ENCODE results near the gene TACC3. TPM values are rescaled to one million over a fixed set of nuclear protein-coding genes. Genes with fewer than 3 reads are reported as not detected.

Gene TACC3
- total RNA-seq, 4 donors from 2014 or later = 8.6 to 15.0 (median 11.9) TPM

GRCh38 chr4:1759170-1759817 is 38.0 kb downstream of the TACC3 start:
- no peak overlapping the region for H3K4me3 ChIP-seq
- TF ChIP-seq EP300 (IDR thresholded peaks at IDR 0.05) = no peak
- TF ChIP-seq POLR2A (IDR thresholded peaks at IDR 0.05) = no peak
- TF ChIP-seq CTCF (IDR thresholded peaks at IDR 0.05) = no peak
- no peaks in the 10 kb centered on the region for H3K9me3 ChIP-seq
- H3K27ac ChIP-seq = peak overlapping the region in 1 of 4 donors; percentile 21
- H3K27me3 ChIP-seq = peaks cover 0 to 22% of the 10 kb centered on the region in 2 donors
- no peaks in the 10 kb centered on the region for H3K36me3 ChIP-seq
- DNase-seq (ENCODE audit: low spot score in 2 of 2) = no peak
- 79 to 84% methylated on average over 13 to 19 of the region's 19 CpGs for WGBS, 2 donors
- H3K4me1 ChIP-seq = peaks cover 0 to 24% (median 13%) of the 10 kb centered on the region in 4 donors

GRCh38 chr4:1759818-1760223 is 38.5 kb downstream of the TACC3 start:
- peak overlapping the region in 1 of 4 donors; percentile 21 for H3K27ac ChIP-seq
- H3K27me3 ChIP-seq = peaks cover 0 to 27% of the 10 kb centered on the region in 2 donors
- WGBS, 2 donors = 77 to 78% methylated on average over 13 of the region's 13 CpGs
- no peak for DNase-seq (ENCODE audit: low spot score in 2 of 2)
- H3K4me1 ChIP-seq = peaks cover 0 to 25% (median 13%) of the 10 kb centered on the region in 4 donors
- H3K9me3 ChIP-seq = no peaks in the 10 kb centered on the region
- H3K4me3 ChIP-seq = no peak overlapping the region
- H3K36me3 ChIP-seq = no peaks in the 10 kb centered on the region
- TF ChIP-seq POLR2A (IDR thresholded peaks at IDR 0.05) (no peak), CTCF (IDR thresholded peaks at IDR 0.05) (no peak), EP300 (IDR thresholded peaks at IDR 0.05) (no peak)

GRCh38 chr4:1760521-1761071 is 39.3 kb downstream of the TACC3 start:
- H3K9me3 ChIP-seq = no peaks in the 10 kb centered on the region
- WGBS, 2 donors = 19 to 23% methylated on average over 9 to 18 of the region's 25 CpGs
- TF ChIP-seq POLR2A (IDR thresholded peaks at IDR 0.05) = no peak
- TF ChIP-seq EP300 (IDR thresholded peaks at IDR 0.05) = no peak
- no peak for TF ChIP-seq CTCF (IDR thresholded peaks at IDR 0.05)
- H3K4me1 ChIP-seq = peaks cover 0 to 25% (median 13%) of the 10 kb centered on the region in 4 donors
- H3K4me3 ChIP-seq = no peak overlapping the region
- H3K27me3 ChIP-seq = peaks cover 0 to 33% of the 10 kb centered on the region in 2 donors
- H3K36me3 ChIP-seq = no peaks in the 10 kb centered on the region
- DNase-seq (ENCODE audit: low spot score in 2 of 2) = no peak
- H3K27ac ChIP-seq = no peak overlapping the region

GRCh38 chr4:1761130-1761689 is 39.9 kb downstream of the TACC3 start:
- Histone ChIP-seq H3K27me3 (peaks cover 0 to 39% of the 10 kb centered on the region in 2 donors), H3K36me3 (no peaks in the 10 kb centered on the region), H3K9me3 (no peaks in the 10 kb centered on the region), H3K4me1 (peaks cover 0 to 28% (median 13%) of the 10 kb centered on the region in 4 donors), H3K27ac (no peak overlapping the region), H3K4me3 (no peak overlapping the region)
- no peak for TF ChIP-seq POLR2A (IDR thresholded peaks at IDR 0.05)
- TF ChIP-seq EP300 (IDR thresholded peaks at IDR 0.05) = no peak
- no peak for TF ChIP-seq CTCF (IDR thresholded peaks at IDR 0.05)
- 72% methylated on average over 15 to 23 of the region's 32 CpGs for WGBS, 2 donors
- no peak for DNase-seq (ENCODE audit: low spot score in 2 of 2)
